GM12864 (cell line): ENCODE data around the gene RNF8.

Experiments used
- DNase-seq: peaks from one replicate; pipeline ENCODE4 v3.0.0-alpha.2; 2011; ENCODE audit warnings: low read depth
- H3K4me3 ChIP-seq: 2 replicates; pipeline ENCODE4 v1.5.1; 2011; ENCODE audit warnings: mild to moderate bottlenecking, low read depth, low read length, control low read depth
- CTCF ChIP-seq: IDR thresholded peaks from 2 replicates; pipeline ENCODE4 v1.5.1; 2011; ENCODE audit warnings: low read depth, mild to moderate bottlenecking, moderate library complexity, low read length, control low read depth, inconsistent platforms; ENCODE audit errors: missing control alignments

Gene RNF8

GRCh38 chr6:37347670-37348111 lies 6.1 kb upstream of the RNF8 start:
- no peak for DNase-seq
- no peak overlapping the region for H3K4me3 ChIP-seq
- no peak for TF ChIP-seq CTCF

DNA sequence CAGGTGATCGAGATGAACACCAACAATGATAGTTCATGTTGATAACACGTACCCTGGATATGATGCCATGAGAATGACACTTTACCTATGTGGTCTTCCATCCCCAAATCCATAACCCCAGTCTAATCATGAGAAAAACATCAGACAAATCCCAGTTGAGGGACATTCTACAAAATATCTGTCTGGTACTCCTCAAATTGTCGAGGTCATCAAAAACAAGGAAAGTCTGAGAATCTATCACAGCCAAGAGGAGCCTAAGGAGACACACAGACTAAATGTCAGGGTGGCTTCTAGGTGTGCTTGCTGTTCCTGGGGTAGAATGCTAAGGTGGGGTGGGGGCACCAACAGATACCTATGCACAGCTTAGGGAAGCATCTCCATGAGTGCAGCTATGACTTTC lies 2.8 kb upstream of the RNF8 start:
- no peak overlapping the region for H3K4me3 ChIP-seq
- no peak for DNase-seq
- no peak for TF ChIP-seq CTCF

- no peak overlapping the region for H3K4me3 ChIP-seq
- no peak for TF ChIP-seq CTCF
- DNase-seq: no peak
Observed at GRCh38 chr6:37352384-37352783, 1.4 kb upstream of the RNF8 start.

- H3K4me3 ChIP-seq: peak overlapping the region; percentile 80
- no peak for DNase-seq
- no peak for TF ChIP-seq CTCF
Observed at GRCh38 chr6:37354526-37355384, 972 bp downstream of the RNF8 start.

- no peak overlapping the region for H3K4me3 ChIP-seq
- DNase-seq: no peak
- no peak for TF ChIP-seq CTCF
Observed at GRCh38 chr6:37357288-37357687, 3.5 kb downstream of the RNF8 start.

DNA sequence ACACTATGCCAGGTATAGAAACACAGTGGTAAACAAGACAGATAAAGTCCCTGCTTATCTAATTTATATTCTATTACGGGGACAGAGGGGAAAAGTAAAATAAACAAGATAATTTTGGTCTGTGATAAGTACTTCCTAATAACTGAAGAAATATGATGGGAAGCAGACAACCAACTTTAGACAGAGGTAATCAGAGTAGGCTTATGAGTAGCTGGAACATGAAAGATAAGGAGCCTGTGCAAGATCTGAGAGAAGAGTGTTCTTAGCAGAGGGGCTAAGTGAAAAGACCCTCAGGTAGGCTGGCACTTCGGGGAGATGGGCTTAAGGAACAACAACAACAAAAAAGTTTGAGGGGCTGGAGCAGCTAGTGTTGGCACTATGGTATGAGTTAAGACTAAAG lies 4.1 kb downstream of the RNF8 start:
- no peak for TF ChIP-seq CTCF
- DNase-seq: no peak

DNA sequence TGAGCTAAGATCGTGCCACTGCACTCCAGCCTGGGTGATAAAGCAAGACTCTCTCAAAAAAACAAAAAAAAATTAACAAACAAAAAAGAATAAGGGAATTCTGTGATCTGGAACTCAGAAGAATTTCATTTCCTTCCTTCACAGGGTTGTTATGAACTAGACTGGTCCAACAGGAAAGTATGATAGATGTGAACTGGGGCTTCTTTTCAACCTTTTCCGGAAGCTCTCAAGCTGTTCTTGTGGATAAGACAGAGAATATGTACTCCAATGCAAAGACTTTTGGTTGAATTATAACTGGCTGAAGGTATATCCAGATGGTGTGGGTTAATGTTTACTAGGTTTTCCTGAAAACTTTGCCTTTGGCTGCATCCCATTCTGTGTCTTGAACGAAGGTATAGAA lies 5.3 kb downstream of the RNF8 start:
- no peak for DNase-seq
- TF ChIP-seq CTCF: no peak
- no peak overlapping the region for H3K4me3 ChIP-seq

More for the DNA sequence above, 4.1 kb downstream of the RNF8 start:
- no peak overlapping the region for H3K4me3 ChIP-seq
